DND-41 (cell line): ENCODE data around the gene RMC1.
"Not testable (repeated sequence)": the region's sequence is repeated elsewhere in the genome, so short reads cannot be mapped to it uniquely, and the experiment has no call there.

ENCODE experiments used
- ATAC-seq: fragments of 200-7000 bp; cut with Tn5 transposase; 3 replicates; pipeline ENCODE4 v1.9.1; 2021; ENCODE audit warnings: low read depth; ENCODE audit not compliant: insufficient read depth
- DNase-seq: peaks from one replicate; pipeline ENCODE4 v3.0.0-alpha.2; 2020
- H2AFZ ChIP-seq: 2 replicates; pipeline ENCODE4 v1.6.0; 2012; ENCODE audit warnings: low read depth, low read length
- H3K27ac ChIP-seq: 2 replicates; pipeline ENCODE4 v1.5.1; 2012; ENCODE audit warnings: low read length, inconsistent platforms
- H3K27me3 ChIP-seq: fragments of 200-600 bp; sonication (generic); 2 replicates; pipeline ENCODE4 v1.6.0; 2012; ENCODE audit warnings: low read length, mild to moderate bottlenecking, inconsistent platforms; ENCODE audit not compliant: insufficient read depth, poor library complexity
- H3K36me3 ChIP-seq: 2 replicates; pipeline ENCODE4 v1.5.1; 2012; ENCODE audit warnings: low read length, inconsistent platforms; ENCODE audit not compliant: insufficient read depth
- H3K4me1 ChIP-seq: 2 replicates; pipeline ENCODE4 v1.5.1; 2012; ENCODE audit warnings: mild to moderate bottlenecking, low read length; ENCODE audit not compliant: insufficient read depth
- H3K4me2 ChIP-seq: 2 replicates; pipeline ENCODE4 v1.6.0; 2012; ENCODE audit warnings: mild to moderate bottlenecking, moderate library complexity, low read length, inconsistent platforms; ENCODE audit not compliant: insufficient read depth
- H3K4me3 ChIP-seq, 2 experiments: fragments of 200-600 bp in 1 of 2; shearing (Covaris generic) in 1 of 2; 2 replicates each; pipeline ENCODE4 v1.5.1; 2012 to 2016; ENCODE audit warnings: inconsistent platforms in 2 of 2, low read length in 2 of 2, mild to moderate bottlenecking in 2 of 2, low read depth in 1 of 2, moderate library complexity in 1 of 2
- H3K79me2 ChIP-seq: 2 replicates; pipeline ENCODE4 v1.6.0; 2012; ENCODE audit warnings: low read length, inconsistent platforms; ENCODE audit not compliant: insufficient read depth
- H3K9ac ChIP-seq: 2 replicates; pipeline ENCODE4 v1.6.0; 2012; ENCODE audit warnings: low read depth, mild to moderate bottlenecking, inconsistent platforms, low read length, moderate library complexity
- H3K9me3 ChIP-seq: 2 replicates; pipeline ENCODE4 v1.5.1; 2012; ENCODE audit warnings: low read length, moderate library complexity, mild to moderate bottlenecking, inconsistent platforms; ENCODE audit not compliant: insufficient read depth, severe bottlenecking
- H4K20me1 ChIP-seq: 2 replicates; pipeline ENCODE4 v1.6.0; 2012; ENCODE audit warnings: low read length; ENCODE audit not compliant: insufficient read depth
- EZH2 ChIP-seq: IDR thresholded peaks from 3 replicates; pipeline ENCODE4 v1.6.1; 2012; ENCODE audit warnings: borderline replicate concordance, low read depth, mild to moderate bottlenecking, moderate library complexity, low read length, inconsistent platforms; ENCODE audit not compliant: severe bottlenecking
- TF ChIP-seq, protein P1 (sequence below): IDR thresholded peaks from 2 replicates; pipeline ENCODE4 v1.5.1; 2012; ENCODE audit warnings: borderline replicate concordance, low read length, moderate library complexity, mild to moderate bottlenecking; ENCODE audit not compliant: poor library complexity, severe bottlenecking; ENCODE audit errors: extremely low read depth

The RMC1 gene

DNA sequence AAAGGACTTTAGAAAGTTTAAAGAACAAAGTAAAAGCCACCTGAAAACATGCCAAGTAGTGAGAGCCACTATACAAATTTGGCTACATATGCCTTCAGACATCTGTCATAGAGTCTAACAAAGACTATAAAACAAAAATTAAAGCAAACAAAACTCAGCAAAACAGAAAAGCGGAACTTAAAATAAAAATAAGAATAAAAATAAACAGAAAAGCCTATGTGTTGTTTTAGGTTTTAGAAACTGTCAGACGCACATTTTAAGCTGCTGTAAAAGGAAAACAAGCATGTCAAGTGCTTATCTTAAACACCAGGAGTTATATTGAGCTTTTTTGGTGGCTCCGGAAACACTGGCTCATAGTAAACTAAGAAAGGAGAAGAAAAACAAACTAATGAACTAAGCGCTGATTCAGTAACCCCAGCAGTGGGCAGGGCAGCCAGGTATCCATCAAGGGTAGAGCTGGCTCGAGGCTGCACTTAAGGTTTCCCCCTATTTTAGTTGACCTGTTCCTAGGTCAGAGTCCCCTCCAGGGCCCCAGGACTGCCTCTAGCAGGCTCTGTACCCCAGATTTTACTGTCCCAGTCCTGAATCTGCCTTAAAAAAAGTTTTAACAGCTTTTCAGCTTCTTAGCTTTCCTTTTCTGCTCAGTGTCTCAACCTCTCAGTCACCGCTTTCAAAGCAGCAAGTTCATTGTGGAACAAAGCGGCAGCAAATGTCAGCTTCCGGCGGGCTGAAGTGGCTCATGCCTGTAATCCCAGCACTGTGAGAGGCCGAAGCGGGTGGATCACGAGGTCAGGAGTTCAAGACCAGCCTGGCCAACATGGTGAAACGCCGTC, 15.4 kb upstream of the RMC1 start:
- Histone ChIP-seq H3K4me2 (no peak overlapping the region), H3K36me3 (peaks cover 5% of the 10 kb centered on the region; the same call in 1 of the 2 replicates), H4K20me1 (no peaks in the 10 kb centered on the region), H3K27ac (no peak overlapping the region), H3K9me3 (no peaks in the 10 kb centered on the region), H3K4me1 (no peaks in the 10 kb centered on the region), H2AFZ (no peak overlapping the region), H3K27me3 (no peaks in the 10 kb centered on the region), H3K9ac (no peak overlapping the region), H3K4me3 (no peak overlapping the region), H3K79me2 (no peaks in the 10 kb centered on the region)
- ATAC-seq (no peak), DNase-seq (no peak)
- TF ChIP-seq, protein P1, sequence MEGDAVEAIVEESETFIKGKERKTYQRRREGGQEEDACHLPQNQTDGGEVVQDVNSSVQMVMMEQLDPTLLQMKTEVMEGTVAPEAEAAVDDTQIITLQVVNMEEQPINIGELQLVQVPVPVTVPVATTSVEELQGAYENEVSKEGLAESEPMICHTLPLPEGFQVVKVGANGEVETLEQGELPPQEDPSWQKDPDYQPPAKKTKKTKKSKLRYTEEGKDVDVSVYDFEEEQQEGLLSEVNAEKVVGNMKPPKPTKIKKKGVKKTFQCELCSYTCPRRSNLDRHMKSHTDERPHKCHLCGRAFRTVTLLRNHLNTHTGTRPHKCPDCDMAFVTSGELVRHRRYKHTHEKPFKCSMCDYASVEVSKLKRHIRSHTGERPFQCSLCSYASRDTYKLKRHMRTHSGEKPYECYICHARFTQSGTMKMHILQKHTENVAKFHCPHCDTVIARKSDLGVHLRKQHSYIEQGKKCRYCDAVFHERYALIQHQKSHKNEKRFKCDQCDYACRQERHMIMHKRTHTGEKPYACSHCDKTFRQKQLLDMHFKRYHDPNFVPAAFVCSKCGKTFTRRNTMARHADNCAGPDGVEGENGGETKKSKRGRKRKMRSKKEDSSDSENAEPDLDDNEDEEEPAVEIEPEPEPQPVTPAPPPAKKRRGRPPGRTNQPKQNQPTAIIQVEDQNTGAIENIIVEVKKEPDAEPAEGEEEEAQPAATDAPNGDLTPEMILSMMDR: no peak
- no peak for TF ChIP-seq EZH2

DNA sequence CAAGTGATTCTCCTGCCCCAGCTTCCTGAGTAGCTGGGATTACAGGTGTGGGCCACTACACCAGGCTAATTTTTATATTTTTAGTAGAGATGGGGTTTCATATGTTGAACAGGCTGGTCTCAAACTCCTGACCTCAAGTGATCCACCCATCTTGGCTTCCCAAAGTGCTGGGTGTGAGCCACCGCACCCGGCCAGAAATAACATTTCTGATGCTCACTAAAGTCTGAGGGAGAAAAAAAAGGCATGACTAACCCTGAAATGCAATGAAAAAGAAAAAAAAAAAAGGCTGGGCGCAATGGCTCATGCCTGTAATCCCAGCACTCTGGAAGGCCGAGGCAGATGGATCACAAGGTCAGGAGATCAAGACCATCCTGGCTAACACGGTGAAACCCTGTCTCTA, 13.7 kb upstream of the RMC1 start:
- H3K4me2 ChIP-seq, H3K4me3 ChIP-seq, H3K27ac ChIP-seq, H3K79me2 ChIP-seq, H4K20me1 ChIP-seq, H3K9me3 ChIP-seq, H3K27me3 ChIP-seq, H2AFZ ChIP-seq, H3K9ac ChIP-seq, H3K36me3 ChIP-seq, DNase-seq, H3K4me1 ChIP-seq, ATAC-seq: not testable (repeated sequence)

DNA sequence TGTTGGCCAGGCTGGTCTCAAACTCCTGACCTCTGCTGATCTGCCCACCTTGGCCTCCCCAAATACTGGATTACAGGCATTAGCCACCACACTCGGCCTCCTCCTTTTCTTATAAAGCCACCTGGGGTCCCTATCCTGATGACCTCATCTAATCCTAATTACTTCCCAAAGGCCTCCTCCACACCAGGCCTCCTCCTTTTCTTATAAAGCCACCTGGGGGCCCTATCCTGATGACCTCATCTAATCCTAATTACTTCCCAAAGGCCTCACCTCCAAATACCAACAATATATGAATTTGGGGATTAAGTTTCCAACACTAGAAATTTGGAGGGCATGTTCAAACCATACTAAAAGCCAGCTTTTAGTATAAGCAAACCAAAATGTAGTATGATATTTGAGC, 9.7 kb upstream of the RMC1 start:
- TF ChIP-seq EZH2: no peak
- TF ChIP-seq, protein P1: no peak
- H3K4me2 ChIP-seq: no peak overlapping the region
- H3K79me2 ChIP-seq: no peaks in the 10 kb centered on the region
- H3K9ac ChIP-seq: no peak overlapping the region
- no peak for DNase-seq
- no peak for ATAC-seq
- peaks cover under 1% of the 10 kb centered on the region; the same call in 1 of the 2 replicates for H3K4me1 ChIP-seq
- no peak overlapping the region for H3K27ac ChIP-seq
- no peak overlapping the region for H2AFZ ChIP-seq
- no peaks in the 10 kb centered on the region for H3K36me3 ChIP-seq
- H3K27me3 ChIP-seq: no peaks in the 10 kb centered on the region
- no peak overlapping the region for H3K4me3 ChIP-seq
- no peaks in the 10 kb centered on the region for H4K20me1 ChIP-seq
- H3K9me3 ChIP-seq: no peaks in the 10 kb centered on the region

DNA sequence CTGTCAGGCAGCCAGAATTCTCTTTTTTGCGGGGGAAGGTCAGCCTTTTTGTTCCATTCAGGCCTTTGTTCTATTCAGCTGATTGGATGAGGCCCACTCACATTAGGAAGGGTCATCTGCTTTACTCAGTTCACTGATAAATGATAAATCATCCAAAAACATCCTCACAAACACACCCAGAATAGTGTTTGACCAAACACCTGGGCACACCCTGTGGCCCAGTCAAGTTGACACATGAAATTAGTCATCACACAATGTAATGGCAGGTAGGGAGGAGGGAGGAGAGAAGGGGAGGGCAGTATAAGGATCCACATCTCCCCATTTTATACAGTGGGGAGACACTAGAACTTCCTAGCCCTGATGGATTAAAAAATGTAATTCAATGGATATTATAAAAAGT, 8.3 kb upstream of the RMC1 start:
- Histone ChIP-seq H3K9me3 (no peaks in the 10 kb centered on the region), H3K27ac (no peak overlapping the region), H4K20me1 (no peaks in the 10 kb centered on the region), H3K79me2 (no peaks in the 10 kb centered on the region), H3K36me3 (no peaks in the 10 kb centered on the region), H3K4me3 (no peak overlapping the region), H3K4me1 (peaks cover 6% of the 10 kb centered on the region), H3K27me3 (no peaks in the 10 kb centered on the region), H3K9ac (no peak overlapping the region), H2AFZ (no peak overlapping the region), H3K4me2 (no peak overlapping the region)
- TF ChIP-seq, protein P1: no peak
- no peak for TF ChIP-seq EZH2
- DNase-seq (no peak), ATAC-seq (no peak)
